Measurements from ENCODE around the gene CCDC88B. TPM values are rescaled to one million over a fixed set of nuclear protein-coding genes. Genes with fewer than 3 reads are reported as not detected.

CCDC88B gene
- polyA plus RNA-seq, 1 donor from 2014 or later = 1.3 TPM

DNA sequence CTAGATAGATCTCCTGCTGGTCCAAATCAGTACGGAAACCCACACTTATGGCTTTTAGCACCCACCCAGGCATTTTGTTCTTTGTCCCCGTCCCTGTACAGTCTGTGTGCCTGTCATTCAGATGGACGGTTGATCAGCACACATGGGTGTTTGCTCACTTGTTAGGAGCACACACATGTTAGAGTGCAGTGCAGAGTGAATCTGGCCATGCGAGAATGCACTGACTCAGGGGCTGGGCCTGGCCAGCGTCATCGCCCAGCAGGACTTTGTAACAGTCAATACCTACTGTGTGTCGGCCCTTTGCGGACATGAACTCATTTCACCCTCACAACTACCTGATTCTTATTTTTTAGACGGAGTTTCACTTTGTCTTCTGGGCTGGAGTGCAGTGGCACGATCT is 22.3 kb downstream of the CCDC88B start:
- H2AFZ ChIP-seq (ENCODE audit: low read depth, low read length) = no peak overlapping the region
- no peaks in the 10 kb centered on the region for H3K27me3 ChIP-seq (ENCODE audit: insufficient read depth, low read depth, low read length)
- H4K20me1 ChIP-seq (ENCODE audit: insufficient read depth) = no peaks in the 10 kb centered on the region
- H3K4me3 ChIP-seq (ENCODE audit: low read length) = no peak overlapping the region
- H3K9me3 ChIP-seq (ENCODE audit: low read length) = no peaks in the 10 kb centered on the region
- H3F3A ChIP-seq (ENCODE audit: insufficient read depth, low read length, poor library complexity, severe bottlenecking) = no peaks in the 10 kb centered on the region
- H3K9ac ChIP-seq (ENCODE audit: low read length) = no peak overlapping the region
- H3K9me2 ChIP-seq (ENCODE audit: insufficient read depth, low read length) = no peaks in the 10 kb centered on the region
- no peaks in the 10 kb centered on the region for H3K36me3 ChIP-seq (ENCODE audit: insufficient read depth, low read length)
- H3K79me2 ChIP-seq (replicated peaks; ENCODE audit: insufficient read depth, low read length) = no peaks in the 10 kb centered on the region
- no peak overlapping the region for H3K4me2 ChIP-seq (ENCODE audit: low read length)
- no peak for TF ChIP-seq SMC3 (conservative IDR thresholded peaks at IDR 0.05; ENCODE audit: poor library complexity)
- no peak overlapping the region for H3K27ac ChIP-seq (ENCODE audit: low read length)

GRCh38 chr11:64364435-64364834 is 24.4 kb downstream of the CCDC88B start:
- Histone ChIP-seq H4K20me1 (ENCODE audit: insufficient read depth) (no peaks in the 10 kb centered on the region), H2AFZ (ENCODE audit: low read depth, low read length) (no peak overlapping the region), H3K36me3 (ENCODE audit: insufficient read depth, low read length) (no peaks in the 10 kb centered on the region), H3K27me3 (ENCODE audit: insufficient read depth, low read depth, low read length) (no peaks in the 10 kb centered on the region), H3K4me3 (ENCODE audit: low read length) (no peak overlapping the region), H3K4me2 (ENCODE audit: low read length) (no peak overlapping the region), H3K9me2 (ENCODE audit: insufficient read depth, low read length) (no peaks in the 10 kb centered on the region), H3K27ac (ENCODE audit: low read length) (no peak overlapping the region), H3K9ac (ENCODE audit: low read length) (no peak overlapping the region), H3K9me3 (ENCODE audit: low read length) (no peaks in the 10 kb centered on the region), H3F3A (ENCODE audit: insufficient read depth, low read length, poor library complexity, severe bottlenecking) (no peaks in the 10 kb centered on the region), H3K79me2 (replicated peaks; ENCODE audit: insufficient read depth, low read length) (no peaks in the 10 kb centered on the region)
- TF ChIP-seq EP300 (conservative IDR thresholded peaks at IDR 0.05; ENCODE audit: poor library complexity, severe bottlenecking) (no peak), MXI1 (conservative IDR thresholded peaks at IDR 0.05; ENCODE audit: poor library complexity, severe bottlenecking) (no peak), POLR2AphosphoS5 (IDR thresholded peaks at IDR 0.05) (no peak), EZH2 (IDR thresholded peaks at IDR 0.05; ENCODE audit: borderline replicate concordance, insufficient read depth, low read length, poor library complexity, severe bottlenecking) (no peak), SMC3 (conservative IDR thresholded peaks at IDR 0.05; ENCODE audit: poor library complexity) (no peak), RAD21 (conservative IDR thresholded peaks at IDR 0.05) (no peak), CTCF (IDR thresholded peaks at IDR 0.05; ENCODE audit: poor library complexity, severe bottlenecking) (no peak), TAF1 (IDR thresholded peaks at IDR 0.05; ENCODE audit: low read depth) (no peak)
- TF ChIP-seq, protein P1, sequence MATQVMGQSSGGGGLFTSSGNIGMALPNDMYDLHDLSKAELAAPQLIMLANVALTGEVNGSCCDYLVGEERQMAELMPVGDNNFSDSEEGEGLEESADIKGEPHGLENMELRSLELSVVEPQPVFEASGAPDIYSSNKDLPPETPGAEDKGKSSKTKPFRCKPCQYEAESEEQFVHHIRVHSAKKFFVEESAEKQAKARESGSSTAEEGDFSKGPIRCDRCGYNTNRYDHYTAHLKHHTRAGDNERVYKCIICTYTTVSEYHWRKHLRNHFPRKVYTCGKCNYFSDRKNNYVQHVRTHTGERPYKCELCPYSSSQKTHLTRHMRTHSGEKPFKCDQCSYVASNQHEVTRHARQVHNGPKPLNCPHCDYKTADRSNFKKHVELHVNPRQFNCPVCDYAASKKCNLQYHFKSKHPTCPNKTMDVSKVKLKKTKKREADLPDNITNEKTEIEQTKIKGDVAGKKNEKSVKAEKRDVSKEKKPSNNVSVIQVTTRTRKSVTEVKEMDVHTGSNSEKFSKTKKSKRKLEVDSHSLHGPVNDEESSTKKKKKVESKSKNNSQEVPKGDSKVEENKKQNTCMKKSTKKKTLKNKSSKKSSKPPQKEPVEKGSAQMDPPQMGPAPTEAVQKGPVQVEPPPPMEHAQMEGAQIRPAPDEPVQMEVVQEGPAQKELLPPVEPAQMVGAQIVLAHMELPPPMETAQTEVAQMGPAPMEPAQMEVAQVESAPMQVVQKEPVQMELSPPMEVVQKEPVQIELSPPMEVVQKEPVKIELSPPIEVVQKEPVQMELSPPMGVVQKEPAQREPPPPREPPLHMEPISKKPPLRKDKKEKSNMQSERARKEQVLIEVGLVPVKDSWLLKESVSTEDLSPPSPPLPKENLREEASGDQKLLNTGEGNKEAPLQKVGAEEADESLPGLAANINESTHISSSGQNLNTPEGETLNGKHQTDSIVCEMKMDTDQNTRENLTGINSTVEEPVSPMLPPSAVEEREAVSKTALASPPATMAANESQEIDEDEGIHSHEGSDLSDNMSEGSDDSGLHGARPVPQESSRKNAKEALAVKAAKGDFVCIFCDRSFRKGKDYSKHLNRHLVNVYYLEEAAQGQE (IDR thresholded peaks at IDR 0.05; ENCODE audit: borderline replicate concordance) = no peak

DNA sequence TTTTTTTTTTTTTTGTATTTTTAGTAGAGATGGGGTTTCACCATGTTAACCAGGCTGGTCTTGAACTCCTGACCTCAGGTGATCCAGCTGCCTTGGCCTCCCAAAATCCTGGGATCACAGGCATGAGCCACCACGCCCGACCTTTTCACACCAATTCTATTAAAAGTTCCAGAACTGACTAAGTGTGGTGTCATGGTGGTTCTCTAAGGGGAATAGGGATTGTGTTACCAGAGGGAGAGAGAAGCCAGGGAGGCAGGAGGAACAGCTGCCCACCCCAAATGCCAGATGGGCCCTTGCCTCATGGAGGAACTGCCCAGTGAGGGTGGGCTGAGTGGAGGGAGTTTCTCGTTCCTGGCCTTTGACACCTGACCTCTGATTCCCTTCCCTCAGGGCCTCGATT is 24.9 kb downstream of the CCDC88B start:
- Histone ChIP-seq H3K9me3 (ENCODE audit: low read length) (no peaks in the 10 kb centered on the region), H3K27ac (ENCODE audit: low read length) (no peak overlapping the region), H3K27me3 (ENCODE audit: insufficient read depth, low read depth, low read length) (no peaks in the 10 kb centered on the region), H3K9ac (ENCODE audit: low read length) (no peak overlapping the region), H3K9me2 (ENCODE audit: insufficient read depth, low read length) (no peaks in the 10 kb centered on the region), H4K20me1 (ENCODE audit: insufficient read depth) (no peaks in the 10 kb centered on the region), H3K4me2 (ENCODE audit: low read length) (no peak overlapping the region), H3K79me2 (replicated peaks; ENCODE audit: insufficient read depth, low read length) (no peaks in the 10 kb centered on the region), H3K36me3 (ENCODE audit: insufficient read depth, low read length) (no peaks in the 10 kb centered on the region), H3K4me3 (ENCODE audit: low read length) (no peak overlapping the region), H2AFZ (ENCODE audit: low read depth, low read length) (no peak overlapping the region), H3F3A (ENCODE audit: insufficient read depth, low read length, poor library complexity, severe bottlenecking) (no peaks in the 10 kb centered on the region)
- no peak for TF ChIP-seq POLR2AphosphoS5 (IDR thresholded peaks at IDR 0.05)
- no peak for TF ChIP-seq CTCF (IDR thresholded peaks at IDR 0.05; ENCODE audit: poor library complexity, severe bottlenecking)
- no peak for TF ChIP-seq RAD21 (conservative IDR thresholded peaks at IDR 0.05)
- no peak for TF ChIP-seq TAF1 (IDR thresholded peaks at IDR 0.05; ENCODE audit: low read depth)
- TF ChIP-seq, protein P1 (IDR thresholded peaks at IDR 0.05; ENCODE audit: borderline replicate concordance) = no peak

Data from neural cell (in vitro differentiated cells).